Omental fat pad (tissue), 4 donors: ENCODE measurements around the gene FGL2. TPM values are rescaled to one million over a fixed set of nuclear protein-coding genes. Genes with fewer than 3 reads are reported as not detected.
A peak's percentile ranks its signal among the peaks of the same experiment; 100 is the strongest.

ENCODE experiments used
- ATAC-seq: fragments of 150-250 bp; one replicate; pipeline ENCODE4 v1.9.1; 2016; ENCODE audit warnings: mild to moderate bottlenecking, moderate library complexity; ENCODE audit not compliant: low FRiP score
- DNase-seq: peaks from one replicate; pipeline ENCODE4 v3.0.0-alpha.2; 2019; ENCODE audit warnings: low spot score
- CTCF ChIP-seq, 3 donors: fragments of 450-650 bp; IDR thresholded peaks; one replicate each; pipeline ENCODE4 v1.5.1; 2016 to 2017; ENCODE audit warnings: antibody characterized with exemption in 3 of 3, mild to moderate bottlenecking in 3 of 3, moderate library complexity in 2 of 3
- total RNA-seq, 4 donors: library from RNA; depleted of rRNA; stranded (reverse); fragments of >200 nt; gene quantifications; one replicate each; pipeline ENCODE4 v1.1.0, GENCODE V29; 2016

FGL2 gene, protein sequence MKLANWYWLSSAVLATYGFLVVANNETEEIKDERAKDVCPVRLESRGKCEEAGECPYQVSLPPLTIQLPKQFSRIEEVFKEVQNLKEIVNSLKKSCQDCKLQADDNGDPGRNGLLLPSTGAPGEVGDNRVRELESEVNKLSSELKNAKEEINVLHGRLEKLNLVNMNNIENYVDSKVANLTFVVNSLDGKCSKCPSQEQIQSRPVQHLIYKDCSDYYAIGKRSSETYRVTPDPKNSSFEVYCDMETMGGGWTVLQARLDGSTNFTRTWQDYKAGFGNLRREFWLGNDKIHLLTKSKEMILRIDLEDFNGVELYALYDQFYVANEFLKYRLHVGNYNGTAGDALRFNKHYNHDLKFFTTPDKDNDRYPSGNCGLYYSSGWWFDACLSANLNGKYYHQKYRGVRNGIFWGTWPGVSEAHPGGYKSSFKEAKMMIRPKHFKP
- 10 to 100 TPM; 31.3 to 92.2 (median 53.4) TPM for total RNA-seq

DNA sequence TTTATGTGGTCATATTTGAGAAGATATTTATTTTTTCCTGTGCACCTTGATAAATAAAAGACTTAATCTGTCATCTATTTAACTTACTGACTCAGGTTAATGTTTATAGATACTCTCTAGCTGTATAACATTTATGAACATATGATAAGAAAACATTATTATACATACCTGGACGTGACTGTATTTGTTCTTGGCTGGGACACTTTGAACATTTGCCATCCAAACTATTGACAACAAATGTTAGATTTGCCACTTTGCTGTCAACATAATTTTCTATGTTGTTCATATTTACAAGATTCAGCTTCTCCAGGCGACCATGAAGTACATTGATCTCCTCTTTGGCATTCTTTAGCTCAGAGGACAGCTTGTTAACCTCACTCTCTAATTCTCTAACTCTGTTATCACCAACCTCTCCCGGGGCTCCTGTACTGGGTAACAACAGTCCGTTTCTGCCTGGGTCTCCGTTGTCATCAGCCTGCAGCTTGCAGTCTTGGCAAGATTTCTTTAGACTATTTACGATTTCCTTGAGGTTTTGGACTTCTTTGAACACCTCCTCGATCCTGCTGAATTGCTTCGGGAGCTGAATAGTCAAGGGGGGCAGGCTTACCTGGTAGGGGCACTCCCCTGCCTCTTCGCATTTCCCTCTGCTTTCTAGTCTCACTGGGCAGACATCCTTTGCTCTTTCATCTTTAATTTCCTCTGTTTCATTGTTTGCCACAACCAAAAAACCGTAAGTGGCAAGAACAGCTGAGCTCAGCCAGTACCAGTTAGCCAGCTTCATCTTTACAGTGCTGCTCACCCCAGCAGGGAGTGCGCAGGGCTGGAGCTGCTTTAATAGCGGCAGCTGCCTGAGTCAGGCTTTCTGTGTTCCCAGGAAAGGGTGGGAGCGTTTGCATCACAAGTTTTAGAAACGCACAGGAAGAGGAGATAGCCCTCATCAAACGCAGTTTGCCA, at the start of gene FGL2:
Gene FGL2 (minus strand): TSS at position 807 of the 954 bp plus-strand sequence. CDS start 26 bp downstream, at position 781.
- TF ChIP-seq CTCF (IDR thresholded peaks at IDR 0.05), result no peak

DNA sequence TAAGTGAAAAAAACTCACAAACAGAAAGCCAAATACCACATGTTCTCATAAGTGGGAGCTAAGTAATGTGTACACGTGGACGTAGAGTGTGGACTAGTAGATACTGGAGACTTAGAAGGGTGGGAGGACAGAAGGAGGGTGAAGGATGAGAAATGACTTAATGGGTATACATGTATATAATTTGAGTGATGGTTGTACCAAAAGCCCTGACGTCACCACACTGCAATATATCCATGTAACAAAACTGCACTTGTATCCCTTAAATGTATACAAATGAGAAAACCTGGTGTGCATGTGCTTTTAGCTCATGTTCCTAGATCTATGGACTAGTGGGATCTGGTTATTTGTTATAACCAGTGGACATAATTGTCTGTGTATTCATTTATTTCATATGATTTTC, 48.5 kb upstream of the FGL2 start:
- TF ChIP-seq CTCF (IDR thresholded peaks at IDR 0.05), result no peak
- no peak for DNase-seq
- ATAC-seq, result no peak

More for the DNA sequence above, at the start of gene FGL2:
- DNase-seq (peak; percentile 31), ATAC-seq (peak; percentile 91)

DNA sequence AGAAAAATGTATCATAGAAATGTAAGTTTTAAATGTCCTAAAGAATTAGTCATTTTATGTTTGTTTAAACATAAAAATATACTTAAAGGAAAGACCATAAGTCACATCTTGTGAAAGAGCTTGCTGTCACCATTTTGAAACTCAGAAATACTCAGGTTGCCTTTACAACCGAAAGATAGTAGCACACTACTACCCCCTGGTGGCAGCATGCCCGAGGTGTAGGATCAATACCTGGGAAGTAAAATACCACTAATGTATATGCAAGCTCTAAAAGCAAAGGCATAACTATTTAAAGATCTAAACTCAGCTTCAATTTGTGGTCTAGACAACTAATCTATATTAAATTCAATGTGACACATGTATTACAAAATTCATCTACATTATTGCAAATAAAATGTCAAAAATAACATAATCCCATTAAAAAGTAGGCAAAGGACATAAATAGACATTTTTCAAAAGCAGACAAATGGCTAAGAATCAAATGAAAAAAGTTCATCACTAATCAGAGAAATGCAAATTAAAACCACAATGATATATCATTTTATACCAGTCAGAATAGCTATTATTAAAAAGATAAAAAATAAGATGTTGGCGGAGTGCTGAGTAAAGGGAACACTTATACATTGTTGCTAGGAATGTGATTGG, 47.7 kb upstream of the FGL2 start:
- ATAC-seq, result no peak
- peak; percentile 78 for DNase-seq
- TF ChIP-seq CTCF (IDR thresholded peaks at IDR 0.05), result peak in 1 of 3 donors; percentile 37

GRCh38 chr7:77246026-77246640, 46.5 kb upstream of the FGL2 start:
- DNase-seq (no peak), ATAC-seq (no peak)
- no peak for TF ChIP-seq CTCF (IDR thresholded peaks at IDR 0.05)

DNA sequence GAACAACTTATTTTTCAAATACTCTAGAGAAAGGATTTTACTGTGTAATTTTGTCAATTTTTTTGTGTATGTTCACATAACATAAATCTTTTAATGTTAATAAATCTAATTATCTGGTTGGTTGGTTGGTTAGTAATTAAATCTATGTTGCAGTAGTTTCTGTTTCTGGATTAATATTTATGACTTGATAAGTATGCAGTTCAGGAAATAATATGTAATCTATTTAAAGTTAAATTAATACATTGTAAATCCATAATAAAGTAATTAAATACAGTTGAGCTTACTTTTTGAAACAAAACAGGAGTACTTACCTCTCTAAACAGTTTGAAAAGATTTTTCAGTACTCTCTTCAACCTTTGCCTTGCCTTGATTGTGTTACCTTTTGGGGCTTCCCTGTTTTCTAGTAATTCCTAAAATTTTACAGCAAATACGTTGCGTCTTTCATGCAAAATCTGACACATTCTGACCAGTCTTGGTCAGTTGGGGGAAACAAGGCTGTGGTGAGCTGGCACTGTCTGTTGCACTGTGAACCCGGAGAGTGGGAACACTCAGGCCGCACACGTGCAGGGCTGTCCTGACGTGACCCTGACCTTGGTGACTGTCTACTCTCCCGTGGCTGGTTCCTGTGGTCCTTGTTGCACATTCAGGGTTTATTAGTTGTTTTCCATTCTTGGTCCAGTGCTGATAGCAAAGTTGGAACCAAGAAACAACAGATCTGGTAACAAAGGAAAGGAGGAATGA, 45.6 kb upstream of the FGL2 start:
- DNase-seq (no peak), ATAC-seq (no peak)
- no peak for TF ChIP-seq CTCF (IDR thresholded peaks at IDR 0.05)
